ENCODE data around the gene NRROS. TPM values are rescaled to one million over a fixed set of nuclear protein-coding genes. Genes with fewer than 3 reads are reported as not detected.

NRROS gene
- total and polyA plus RNA-seq, 2 of the 13 experiments (the other 11 are each of a cell fraction or from before 2014, with no cell fraction given), result not detected

DNA sequence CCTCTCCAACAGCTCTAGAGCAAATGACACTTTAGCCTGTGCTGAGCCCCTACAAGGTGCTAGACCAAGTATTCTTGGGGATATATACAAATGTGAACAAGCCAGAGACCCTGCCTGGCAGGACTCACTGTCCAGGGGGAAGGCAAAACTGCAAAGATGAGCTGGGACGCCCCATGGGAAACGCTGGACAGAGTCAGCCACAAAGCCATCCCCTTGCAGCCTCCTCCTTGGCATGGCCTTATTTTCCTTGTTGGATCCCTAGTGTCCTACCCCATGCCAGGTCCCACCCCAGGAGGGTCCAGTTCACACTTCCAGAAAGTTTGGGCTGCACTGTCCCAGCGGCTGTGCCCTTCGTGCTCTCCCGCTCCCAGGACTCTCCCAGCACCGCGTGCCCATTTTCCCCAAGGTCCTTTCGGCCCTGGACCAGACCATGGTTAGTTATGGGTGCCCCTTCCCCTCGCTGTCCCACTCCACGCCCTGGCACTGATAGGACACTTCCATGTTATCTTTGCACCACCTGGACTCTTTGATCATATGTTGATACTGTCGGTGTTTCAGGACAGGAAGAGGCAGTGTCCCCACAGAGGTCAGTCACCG, 5.8 kb upstream of the NRROS start:
- Histone ChIP-seq H3K27ac (ENCODE audit: extremely low read length, insufficient read depth, low read length) (no peak overlapping the region), H3K9me3 (ENCODE audit: low read length) (no peaks in the 10 kb centered on the region), H3K27me3 (ENCODE audit: control insufficient read depth in 1 of 2, insufficient read depth in 2 of 2, low read length in 2 of 2) (peaks cover 2 to 14% of the 10 kb centered on the region in 2 experiments; a peak in 4 of 5 replicates), H3K4me3 (replicated peaks in 1 of 3; ENCODE audit: insufficient read depth in 1 of 3, low read depth in 2 of 3, low read length in 3 of 3) (no peak overlapping the region; a peak in 2 of 6 replicates), H3K4me2 (ENCODE audit: low read depth, low read length) (peak overlapping the region; percentile 92), H2AFZ (ENCODE audit: low read length) (no peak overlapping the region), H4K20me1 (ENCODE audit: insufficient read depth, low read length) (no peaks in the 10 kb centered on the region), H3K36me3 (replicated peaks in 1 of 2; ENCODE audit: control insufficient read depth in 1 of 2, insufficient read depth in 2 of 2, low read length in 2 of 2) (no peaks in the 10 kb centered on the region), H3K4me1 (ENCODE audit: insufficient read depth, low read length) (peaks cover 39% of the 10 kb centered on the region), H3K9ac (ENCODE audit: insufficient read depth, low read depth, low read length) (no peak overlapping the region), H3K79me2 (ENCODE audit: insufficient read depth, low read length) (no peaks in the 10 kb centered on the region)
- intact Hi-C loops (cut with micrococcal nuclease; ENCODE audit: unreplicated experiment) (no loop called here), in situ Hi-C loops (cut with HindIII; ENCODE audit: extremely low pct_ligation_motif_present, low pct_unique_long_range_greater_than_20kb) (no loop called here)
- no peak; the same call in 2 of the 3 replicates for ATAC-seq
- POLR2A ChIA-PET, result no interaction called here
- TF ChIP-seq BRCA1 (CRISPR knock-in tag; IDR thresholded peaks at IDR 0.05) (no peak), ETV5 (CRISPR knock-in tag; IDR thresholded peaks at IDR 0.05; ENCODE audit: borderline replicate concordance) (peak; percentile 14; the same call in 1 of the 2 replicates), RXRB (CRISPR knock-in tag; IDR thresholded peaks at IDR 0.05; ENCODE audit: borderline replicate concordance) (peak; percentile 20; the same call in 1 of the 2 replicates), ZNF883 (CRISPR knock-in tag; IDR thresholded peaks at IDR 0.05; ENCODE audit: not compliant biosample characterization) (peak; percentile 29), JDP2 (CRISPR knock-in tag; IDR thresholded peaks at IDR 0.05; ENCODE audit: borderline replicate concordance) (no peak)
- TF ChIP-seq, protein P1, sequence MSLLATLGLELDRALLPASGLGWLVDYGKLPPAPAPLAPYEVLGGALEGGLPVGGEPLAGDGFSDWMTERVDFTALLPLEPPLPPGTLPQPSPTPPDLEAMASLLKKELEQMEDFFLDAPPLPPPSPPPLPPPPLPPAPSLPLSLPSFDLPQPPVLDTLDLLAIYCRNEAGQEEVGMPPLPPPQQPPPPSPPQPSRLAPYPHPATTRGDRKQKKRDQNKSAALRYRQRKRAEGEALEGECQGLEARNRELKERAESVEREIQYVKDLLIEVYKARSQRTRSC (CRISPR knock-in tag; IDR thresholded peaks at IDR 0.05; ENCODE audit: low read depth), result no peak
- TF ChIP-seq, protein P2, sequence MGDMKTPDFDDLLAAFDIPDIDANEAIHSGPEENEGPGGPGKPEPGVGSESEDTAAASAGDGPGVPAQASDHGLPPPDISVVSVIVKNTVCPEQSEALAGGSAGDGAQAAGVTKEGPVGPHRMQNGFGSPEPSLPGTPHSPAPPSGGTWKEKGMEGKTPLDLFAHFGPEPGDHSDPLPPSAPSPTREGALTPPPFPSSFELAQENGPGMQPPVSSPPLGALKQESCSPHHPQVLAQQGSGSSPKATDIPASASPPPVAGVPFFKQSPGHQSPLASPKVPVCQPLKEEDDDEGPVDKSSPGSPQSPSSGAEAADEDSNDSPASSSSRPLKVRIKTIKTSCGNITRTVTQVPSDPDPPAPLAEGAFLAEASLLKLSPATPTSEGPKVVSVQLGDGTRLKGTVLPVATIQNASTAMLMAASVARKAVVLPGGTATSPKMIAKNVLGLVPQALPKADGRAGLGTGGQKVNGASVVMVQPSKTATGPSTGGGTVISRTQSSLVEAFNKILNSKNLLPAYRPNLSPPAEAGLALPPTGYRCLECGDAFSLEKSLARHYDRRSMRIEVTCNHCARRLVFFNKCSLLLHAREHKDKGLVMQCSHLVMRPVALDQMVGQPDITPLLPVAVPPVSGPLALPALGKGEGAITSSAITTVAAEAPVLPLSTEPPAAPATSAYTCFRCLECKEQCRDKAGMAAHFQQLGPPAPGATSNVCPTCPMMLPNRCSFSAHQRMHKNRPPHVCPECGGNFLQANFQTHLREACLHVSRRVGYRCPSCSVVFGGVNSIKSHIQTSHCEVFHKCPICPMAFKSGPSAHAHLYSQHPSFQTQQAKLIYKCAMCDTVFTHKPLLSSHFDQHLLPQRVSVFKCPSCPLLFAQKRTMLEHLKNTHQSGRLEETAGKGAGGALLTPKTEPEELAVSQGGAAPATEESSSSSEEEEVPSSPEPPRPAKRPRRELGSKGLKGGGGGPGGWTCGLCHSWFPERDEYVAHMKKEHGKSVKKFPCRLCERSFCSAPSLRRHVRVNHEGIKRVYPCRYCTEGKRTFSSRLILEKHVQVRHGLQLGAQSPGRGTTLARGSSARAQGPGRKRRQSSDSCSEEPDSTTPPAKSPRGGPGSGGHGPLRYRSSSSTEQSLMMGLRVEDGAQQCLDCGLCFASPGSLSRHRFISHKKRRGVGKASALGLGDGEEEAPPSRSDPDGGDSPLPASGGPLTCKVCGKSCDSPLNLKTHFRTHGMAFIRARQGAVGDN (CRISPR knock-in tag; IDR thresholded peaks at IDR 0.05), result peak; percentile 49
- CTCF ChIA-PET (ENCODE audit: low intra/inter-chr PET ratio, low total read pairs), result no interaction called here
- WGBS (ENCODE audit: low lambda C conversion rate), result 58% methylated on average over 10 of the region's 12 CpGs
- no peak for DNase-seq (ENCODE audit: low spot score)
- BruUV-seq (replicated peaks), result no TSS peak
- no peak for FAIRE-seq

Data from HepG2 (cell line).